Mesodermal cell (in vitro differentiated cells): ENCODE data around the gene AGFG2.
"Not testable (repeated sequence)": the region's sequence is repeated elsewhere in the genome, so short reads cannot be mapped to it uniquely, and the experiment has no call there.

Source experiments
- H3K27ac ChIP-seq: 2 replicates; pipeline ENCODE4 v1.7.0; 2013; ENCODE audit warnings: mild to moderate bottlenecking, low read depth, low read length, moderate library complexity; ENCODE audit not compliant: severe bottlenecking
- H3K36me3 ChIP-seq: 2 replicates; pipeline ENCODE4 v1.7.1; 2013; ENCODE audit warnings: mild to moderate bottlenecking, low read length, moderate library complexity; ENCODE audit not compliant: control insufficient read depth, insufficient read depth
- H3K4me1 ChIP-seq: one replicate; pipeline ENCODE4 v1.7.1; 2013; ENCODE audit warnings: mild to moderate bottlenecking, low read length; ENCODE audit not compliant: insufficient read depth, control insufficient read depth, poor library complexity, severe bottlenecking
- H3K4me3 ChIP-seq: 2 replicates; pipeline ENCODE4 v1.7.0; 2013; ENCODE audit warnings: low read length, control low read depth, mild to moderate bottlenecking; ENCODE audit not compliant: insufficient read depth, poor library complexity, severe bottlenecking; ENCODE audit errors: extremely low read depth
- H3K9me3 ChIP-seq: 2 replicates; pipeline ENCODE4 v1.7.1; 2013; ENCODE audit warnings: mild to moderate bottlenecking, low read length, moderate library complexity; ENCODE audit not compliant: control insufficient read depth
- WGBS, 2 experiments: methylation state at CpG; one replicate each; pipeline ENCODE4 v1.1.5; 2013; ENCODE audit warnings: missing lambda C conversion rate in 2 of 2; ENCODE audit not compliant: insufficient coverage in 2 of 2; 5-methylcytosine and 5-hydroxymethylcytosine counted together

The AGFG2 gene

DNA sequence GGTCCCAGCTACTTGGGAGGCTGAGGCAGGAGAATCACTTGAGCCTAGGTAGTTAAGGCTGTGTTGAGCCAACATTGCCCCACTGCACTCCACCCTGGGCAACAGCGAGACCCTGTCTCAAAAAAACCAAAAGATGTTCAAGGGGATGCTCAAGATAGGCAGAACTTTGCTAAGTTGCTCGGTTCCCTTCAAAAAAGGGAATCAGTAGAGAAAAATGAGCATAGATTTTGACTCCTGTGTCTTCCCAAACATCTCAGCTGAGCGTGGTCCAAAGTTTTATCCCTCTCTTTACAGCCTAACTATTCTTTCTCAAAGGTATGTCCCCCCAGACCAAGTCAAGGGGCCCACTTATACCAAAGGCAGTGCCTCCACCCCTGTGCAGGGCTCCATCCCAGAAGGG lies 14.0 kb downstream of the AGFG2 start:
- Histone ChIP-seq H3K4me3 (no peak overlapping the region), H3K27ac (no peak overlapping the region), H3K36me3 (peaks cover 53% of the 10 kb centered on the region), H3K9me3 (no peaks in the 10 kb centered on the region), H3K4me1 (peaks cover 8% of the 10 kb centered on the region)
- 74 to 97% methylated on average over 3 of the region's 3 CpGs for WGBS, 2 experiments

DNA sequence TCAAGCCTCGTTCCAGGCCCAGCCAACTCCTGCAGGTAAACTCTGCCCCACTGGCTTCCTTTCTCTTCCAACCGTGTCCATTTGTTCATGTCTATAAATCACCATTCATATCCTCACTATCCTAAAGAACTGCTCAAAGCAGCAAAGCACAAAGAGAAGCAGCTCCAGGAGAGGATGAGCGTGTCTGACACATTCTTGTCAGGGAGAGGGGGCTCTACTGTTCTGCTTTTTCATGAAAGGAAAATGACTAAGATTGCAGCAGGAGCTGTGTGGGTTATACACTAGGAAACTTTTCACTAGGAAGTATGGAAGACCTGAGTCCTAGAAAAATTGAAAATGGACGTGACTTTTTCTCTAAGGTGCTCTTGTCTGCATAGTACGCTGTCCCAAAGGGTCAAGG lies 16.7 kb downstream of the AGFG2 start:
- H3K4me1 ChIP-seq = no peaks in the 10 kb centered on the region
- WGBS, 2 experiments = 92 to 97% methylated on average over 4 to 5 of the region's 5 CpGs

DNA sequence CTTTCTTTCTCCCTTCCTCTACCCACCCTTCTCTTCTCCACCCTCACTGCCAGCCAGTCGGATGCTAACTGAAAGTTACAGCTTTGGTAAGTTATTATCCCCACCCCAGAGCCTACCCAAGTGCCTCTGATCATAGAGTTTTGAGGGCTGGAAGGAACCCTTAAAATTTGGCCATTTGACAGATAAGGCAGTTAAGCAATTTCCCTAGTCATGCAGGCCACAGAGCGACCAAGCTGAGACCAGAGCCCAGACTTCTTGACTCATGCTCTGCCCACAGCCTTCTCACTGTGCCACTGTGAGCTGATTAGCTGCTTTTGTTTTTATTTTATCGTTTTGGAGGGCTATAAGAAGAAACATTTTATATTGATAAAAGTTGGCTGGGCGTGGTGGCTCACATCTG lies 17.5 kb downstream of the AGFG2 start:
- H3K36me3 ChIP-seq = peaks cover 40% of the 10 kb centered on the region
- no peak overlapping the region for H3K27ac ChIP-seq
- H3K9me3 ChIP-seq = no peaks in the 10 kb centered on the region
- no peak overlapping the region for H3K4me3 ChIP-seq
- no peaks in the 10 kb centered on the region for H3K4me1 ChIP-seq
- WGBS, 2 experiments = 77 to 89% methylated on average over 3 to 4 of the region's 4 CpGs

More for the DNA sequence above, 16.7 kb downstream of the AGFG2 start:
- Histone ChIP-seq H3K4me3 (no peak overlapping the region), H3K27ac (no peak overlapping the region), H3K9me3 (no peaks in the 10 kb centered on the region), H3K36me3 (peaks cover 41% of the 10 kb centered on the region)

DNA sequence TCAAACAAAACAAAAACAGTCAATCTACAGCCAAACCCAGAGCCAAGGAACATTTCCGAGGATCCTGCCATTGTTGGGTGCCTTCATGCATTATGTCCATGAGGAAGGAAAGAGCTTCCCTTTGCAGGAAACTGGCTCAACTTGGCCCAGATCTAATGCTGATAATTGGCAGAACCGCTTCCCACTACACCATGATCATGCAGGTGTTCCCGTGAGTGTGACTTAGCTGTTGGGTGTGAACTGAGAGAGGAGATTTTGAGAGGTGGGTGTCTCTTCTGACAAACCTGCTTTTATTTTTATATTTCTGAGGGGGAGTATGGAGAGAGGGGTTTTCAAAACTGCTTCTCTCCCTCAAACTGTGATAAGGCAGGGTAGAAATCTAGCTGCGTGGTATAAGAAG lies 20.1 kb downstream of the AGFG2 start:
- WGBS, 2 experiments = 85 to 100% methylated on average over 2 of the region's 4 CpGs
- no peak overlapping the region for H3K27ac ChIP-seq
- H3K4me3 ChIP-seq = no peak overlapping the region
- H3K4me1 ChIP-seq = no peaks in the 10 kb centered on the region
- H3K9me3 ChIP-seq = no peaks in the 10 kb centered on the region
- H3K36me3 ChIP-seq = peaks cover 29% of the 10 kb centered on the region

DNA sequence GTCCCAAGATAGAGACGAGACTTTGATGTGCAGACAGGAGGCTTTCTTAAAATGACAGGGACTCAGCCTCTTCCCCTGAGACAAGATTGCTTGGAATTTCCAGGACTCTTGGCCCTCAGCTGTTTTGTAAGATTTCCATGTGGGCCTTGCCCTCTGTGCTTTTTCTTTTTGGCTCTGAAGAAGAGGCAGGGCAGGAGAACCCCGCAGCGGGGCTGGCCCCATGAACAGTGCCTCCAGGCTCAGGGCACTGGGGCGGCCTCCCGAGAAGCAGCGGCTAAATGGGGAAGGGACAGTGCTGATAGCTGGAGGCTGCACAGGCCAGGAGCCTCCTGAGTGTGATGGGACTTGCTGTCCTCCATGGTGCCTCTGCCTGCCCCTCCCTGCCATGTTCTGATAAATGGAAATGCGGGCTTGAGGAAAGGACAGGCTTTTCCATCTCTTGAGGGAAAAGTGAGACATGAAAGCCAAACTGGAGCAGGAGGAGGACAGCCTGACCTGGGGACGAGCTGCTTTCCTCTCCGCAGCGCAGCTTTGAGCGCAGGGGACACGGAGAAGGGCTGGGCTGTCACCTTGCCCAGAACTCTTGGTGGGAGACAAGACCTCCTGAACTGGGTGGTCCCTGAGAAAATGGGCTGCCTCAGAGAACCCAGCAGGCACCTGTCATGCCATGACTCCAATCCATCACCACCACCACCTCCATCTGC lies 22.6 kb downstream of the AGFG2 start:
- 94 to 98% methylated on average over 11 to 12 of the region's 12 CpGs for WGBS, 2 experiments
- no peaks in the 10 kb centered on the region for H3K9me3 ChIP-seq
- no peak overlapping the region for H3K27ac ChIP-seq
- peaks cover 17% of the 10 kb centered on the region for H3K36me3 ChIP-seq
- H3K4me3 ChIP-seq = no peak overlapping the region
- no peaks in the 10 kb centered on the region for H3K4me1 ChIP-seq

DNA sequence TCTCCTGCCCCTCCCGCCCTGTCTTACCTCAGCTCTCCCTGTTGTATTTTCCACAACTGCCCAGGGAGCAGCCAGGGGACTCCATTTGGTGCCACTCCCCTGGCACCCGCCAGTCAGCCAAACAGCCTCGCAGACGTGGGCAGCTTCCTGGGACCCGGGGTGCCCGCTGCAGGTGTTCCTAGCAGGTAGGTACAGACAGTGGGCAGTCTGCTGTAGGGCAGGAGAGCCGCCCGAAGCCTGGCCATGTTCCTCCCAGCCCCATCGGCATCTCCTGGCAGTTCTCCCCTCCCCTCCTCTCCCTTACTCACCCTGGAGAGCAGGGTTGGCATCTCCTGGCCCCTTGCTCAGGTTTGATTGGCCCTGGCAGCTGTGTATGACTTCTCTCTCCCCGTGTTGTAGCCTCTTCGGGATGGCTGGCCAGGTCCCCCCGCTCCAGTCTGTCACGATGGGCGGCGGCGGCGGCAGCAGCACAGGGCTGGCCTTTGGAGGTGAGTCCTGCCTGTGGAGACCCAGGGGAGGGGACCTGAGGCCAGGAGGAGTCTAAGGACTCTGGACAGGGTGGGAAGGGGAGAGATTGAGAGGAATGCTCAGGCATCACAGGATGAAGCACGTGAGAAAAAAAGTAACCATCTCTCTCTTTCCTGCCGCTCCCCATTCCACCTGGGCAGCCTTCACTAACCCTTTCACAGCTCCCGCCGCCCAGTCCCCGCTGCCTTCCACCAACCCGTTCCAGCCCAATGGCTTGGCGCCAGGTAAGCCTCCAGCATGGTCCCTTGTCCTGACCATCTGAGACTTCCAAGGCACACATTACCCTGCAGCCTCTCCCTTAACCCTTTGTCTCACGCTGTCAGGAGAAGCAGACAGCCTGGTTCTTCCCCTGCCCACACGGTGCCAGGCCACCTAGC lies 23.4 kb downstream of the AGFG2 start:
- 93% methylated on average over 21 to 26 of the region's 26 CpGs for WGBS, 2 experiments
- Histone ChIP-seq H3K27ac (no peak overlapping the region), H3K4me1 (no peaks in the 10 kb centered on the region), H3K36me3 (peaks cover 13% of the 10 kb centered on the region), H3K4me3 (no peak overlapping the region), H3K9me3 (no peaks in the 10 kb centered on the region)

DNA sequence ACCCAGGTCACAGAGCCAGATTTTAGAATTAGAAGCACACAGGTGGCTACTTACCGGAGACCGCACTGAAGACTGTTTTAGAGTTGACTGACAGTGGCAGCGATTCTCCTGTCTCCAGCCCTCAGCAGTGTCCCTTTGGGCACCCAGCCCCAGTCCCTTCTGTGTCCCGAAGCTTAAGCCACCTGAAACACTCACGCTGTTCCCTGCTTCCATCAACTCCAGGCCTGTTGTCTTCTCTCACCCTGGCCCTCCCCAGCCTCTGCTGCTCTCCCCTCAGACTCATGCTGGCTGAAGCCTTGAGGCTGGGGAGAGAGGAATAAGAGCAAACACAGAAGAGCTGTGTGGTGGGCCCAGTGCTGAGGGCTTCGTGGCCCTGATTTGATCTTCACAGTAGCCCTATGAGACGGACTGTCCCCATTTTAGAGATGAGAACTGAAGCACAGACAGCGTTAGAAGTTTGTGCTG lies 24.1 kb downstream of the AGFG2 start:
- Histone ChIP-seq H3K27ac (no peak overlapping the region), H3K4me3 (no peak overlapping the region), H3K9me3 (no peaks in the 10 kb centered on the region), H3K36me3 (peaks cover 11% of the 10 kb centered on the region), H3K4me1 (no peaks in the 10 kb centered on the region)
- 89 to 95% methylated on average over 6 to 8 of the region's 8 CpGs for WGBS, 2 experiments

DNA sequence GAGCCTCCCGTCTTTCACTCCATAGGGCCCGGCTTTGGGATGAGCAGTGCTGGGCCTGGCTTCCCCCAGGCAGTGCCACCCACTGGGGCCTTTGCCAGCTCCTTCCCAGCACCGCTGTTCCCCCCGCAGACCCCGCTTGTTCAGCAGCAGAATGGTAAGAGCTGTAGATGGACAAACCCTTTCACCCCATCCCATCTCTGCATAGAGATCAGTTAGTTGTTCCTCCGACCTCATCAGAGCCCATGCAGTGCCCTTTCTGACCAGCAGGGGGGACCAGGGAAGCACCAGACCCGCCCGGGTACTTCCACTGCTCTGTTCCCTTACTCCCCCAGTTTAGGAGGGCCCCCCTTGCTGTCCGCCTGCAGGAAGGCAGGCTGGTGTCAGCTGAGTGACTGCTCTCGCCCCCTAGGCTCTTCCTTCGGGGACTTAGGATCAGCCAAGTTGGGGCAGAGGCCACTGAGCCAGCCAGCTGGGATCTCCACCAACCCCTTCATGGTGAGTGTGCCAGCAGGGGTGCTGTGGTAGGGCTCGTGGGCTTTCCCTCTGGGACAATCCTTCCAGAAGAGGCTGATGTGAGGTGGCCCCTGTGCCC lies 24.9 kb downstream of the AGFG2 start:
- WGBS, 2 experiments = 49 to 55% methylated on average over 9 to 12 of the region's 12 CpGs
- peaks cover 11% of the 10 kb centered on the region for H3K36me3 ChIP-seq
- H3K27ac ChIP-seq = no peak overlapping the region
- H3K9me3 ChIP-seq = no peaks in the 10 kb centered on the region
- H3K4me3 ChIP-seq = no peak overlapping the region
- peaks cover 2% of the 10 kb centered on the region for H3K4me1 ChIP-seq

DNA sequence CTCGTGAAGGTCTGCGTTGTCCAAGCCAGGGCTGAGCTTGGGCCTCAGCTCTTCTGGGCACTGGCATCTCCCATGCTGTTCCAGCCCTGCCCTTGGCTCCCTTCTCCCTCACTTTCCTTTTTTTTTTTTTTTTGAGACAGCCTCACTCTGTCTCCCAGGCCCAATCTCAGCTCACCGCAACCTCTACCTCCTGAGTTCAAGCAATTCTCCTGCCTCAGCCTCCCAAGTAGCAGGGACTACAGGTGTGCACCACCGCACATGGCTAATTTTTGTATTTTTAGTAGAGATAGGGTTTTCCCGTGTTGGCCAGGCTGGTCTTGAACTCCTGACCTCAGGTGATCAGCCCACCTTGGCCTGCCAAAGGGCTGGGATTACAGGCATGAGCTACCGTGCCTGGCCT lies 25.4 kb downstream of the AGFG2 start:
- not testable (repeated sequence) for H3K4me3 ChIP-seq, H3K4me1 ChIP-seq, H3K27ac ChIP-seq, H3K9me3 ChIP-seq
- 87 to 96% methylated on average over 2 to 4 of the region's 6 CpGs for WGBS, 2 experiments
- peaks cover 11% of the 10 kb centered on the region for H3K36me3 ChIP-seq

DNA sequence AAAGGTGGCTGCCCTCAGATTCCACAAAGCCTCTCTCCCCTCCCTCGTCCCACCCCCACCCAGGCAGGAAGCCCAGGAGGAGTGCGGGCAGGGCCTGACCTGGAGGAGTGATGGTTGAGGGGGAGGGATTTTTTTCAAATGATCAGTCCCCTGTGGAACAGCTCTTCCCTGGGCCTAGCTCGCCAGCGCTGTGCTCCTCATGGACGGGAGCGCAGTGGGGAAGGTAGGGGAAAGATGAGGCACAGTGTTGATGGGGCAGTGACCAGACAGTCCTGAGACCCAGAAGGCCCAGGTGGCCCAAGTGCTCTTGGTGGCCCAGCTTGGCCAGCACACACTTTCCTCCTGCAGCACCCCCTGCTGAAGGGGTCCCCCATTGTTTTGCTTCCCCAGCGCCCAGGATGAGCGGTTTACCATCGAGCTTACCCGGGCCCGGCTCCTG lies 26.1 kb downstream of the AGFG2 start:
- H3K4me1 ChIP-seq = peaks cover 3% of the 10 kb centered on the region
- no peak overlapping the region for H3K27ac ChIP-seq
- WGBS, 2 experiments = 97% methylated on average over 4 of the region's 11 CpGs; no CpG with 5 or more reads in 1 of the 2 experiments
- H3K4me3 ChIP-seq = no peak overlapping the region
- H3K9me3 ChIP-seq = no peaks in the 10 kb centered on the region
- H3K36me3 ChIP-seq = peaks cover 11% of the 10 kb centered on the region
